ENCODE data around the gene BDH2.

The BDH2 gene

DNA sequence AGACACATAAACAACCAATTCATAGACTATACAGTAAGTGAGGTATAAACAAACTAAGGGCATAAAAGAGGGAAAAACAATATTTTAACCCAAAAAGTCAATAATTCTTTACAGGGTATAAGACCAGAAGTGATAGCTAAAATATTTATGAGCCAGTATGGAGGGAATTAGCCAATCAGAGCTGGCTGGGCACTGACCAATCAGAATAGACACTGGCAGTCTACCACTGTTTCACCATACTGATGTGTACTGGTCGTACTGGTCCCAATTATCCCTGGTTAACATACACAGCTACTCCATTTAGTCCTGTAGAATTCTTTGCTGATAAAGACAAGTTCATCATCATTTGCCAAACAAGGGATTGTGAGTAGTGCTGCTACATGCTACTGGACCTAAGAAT lies 70.3 kb downstream of the BDH2 start:
- no peak for DNase-seq
- WGBS (ENCODE audit: insufficient coverage) = 100% methylated on average over 1 of the region's 1 CpG
- no peaks in the 10 kb centered on the region for H3K9me3 ChIP-seq (ENCODE audit: control extremely low read depth in 1 of 5, control insufficient read depth in 4 of 5, insufficient read depth in 2 of 5, low read depth in 1 of 5, low read length in 4 of 5)
- ChIA-PET POLR2A (interaction anchor here (0.7 kb wide), 1 partner anchor 14 kb away, joined by 3 read pairs; no protein-coding TSS in a partner anchor), CTCF (interaction anchor here (1.0 to 2.5 kb wide), 2 partner anchors 16 to 62 kb away, joined by 3 to 10 read pairs; no protein-coding TSS in a partner anchor)
- no peak overlapping the region for H3K4me3 ChIP-seq (ENCODE audit: control insufficient read depth in 1 of 7, extremely low read depth in 1 of 7, insufficient read depth in 4 of 7, low read depth in 2 of 7, low read length in 6 of 7)
- no peaks in the 10 kb centered on the region for H3K27me3 ChIP-seq (replicated peaks in 2 of 5; ENCODE audit: control insufficient read depth in 4 of 5, insufficient read depth in 5 of 5, low read length in 4 of 5)
- H3K36me3 ChIP-seq (ENCODE audit: control insufficient read depth in 4 of 4, insufficient read depth in 4 of 4, low read length in 3 of 4) = peaks cover 0 to 35% (median 13%) of the 10 kb centered on the region in 4 experiments
- no peaks in the 10 kb centered on the region for H3K4me1 ChIP-seq (ENCODE audit: control extremely low read depth in 1 of 4, control insufficient read depth in 4 of 4, insufficient read depth in 4 of 4, low read length in 3 of 4)
- H3K27ac ChIP-seq (ENCODE audit: insufficient read depth in 1 of 2, low read depth in 1 of 2, low read length in 2 of 2, poor library complexity in 1 of 2, severe bottlenecking in 2 of 2) = no peak overlapping the region

Data from common myeloid progenitor, CD34-positive (primary cell).